Cardiac fibroblast (primary cell): ENCODE data around the gene ANAPC4.
A peak's percentile ranks its signal among the peaks of the same experiment; 100 is the strongest.
"Not testable (repeated sequence)": the region's sequence is repeated elsewhere in the genome, so short reads cannot be mapped to it uniquely, and the experiment has no call there.

Experiments used
- DNase-seq, 2 donors: peaks; one replicate each; pipeline versions ENCODE4 v3.0.0 to v3.0.0-alpha.2; 2010; ENCODE audit warnings: low read depth in 2 of 2
- H3K4me3 ChIP-seq, 2 donors: replicated peaks in 1 of 2; 1 replicate in 1 of 2; 2 replicates in 1 of 2; pipeline ENCODE4 v1.5.1; 2011; ENCODE audit warnings: low read depth in 2 of 2, low read length in 2 of 2, mild to moderate bottlenecking in 2 of 2, moderate library complexity in 1 of 2
- TF ChIP-seq, protein P1 (sequence below): IDR thresholded peaks from one replicate; pipeline ENCODE4 v1.5.1; 2011; ENCODE audit warnings: low read depth, mild to moderate bottlenecking, low read length, inconsistent platforms

The ANAPC4 gene

DNA sequence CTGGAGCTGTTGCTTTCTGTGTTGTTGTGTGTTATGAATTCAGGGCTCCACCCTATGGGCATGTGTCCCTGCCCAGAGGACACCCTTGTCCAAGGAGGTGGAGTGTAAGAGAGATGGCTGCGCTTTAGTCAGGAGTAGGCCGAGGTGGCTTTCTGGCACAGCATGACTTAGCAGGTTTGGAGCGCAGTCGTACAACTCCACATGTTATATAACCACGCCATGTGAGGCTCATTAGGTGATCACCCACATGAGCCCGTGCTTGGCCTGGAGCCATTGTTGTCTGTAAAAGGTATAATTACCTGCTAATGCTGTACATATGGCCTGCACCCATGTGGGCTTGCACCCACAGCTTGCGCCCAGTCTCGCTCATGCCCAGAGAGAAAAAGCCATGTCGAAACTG lies 15.8 kb upstream of the ANAPC4 start:
- TF ChIP-seq, protein P1, sequence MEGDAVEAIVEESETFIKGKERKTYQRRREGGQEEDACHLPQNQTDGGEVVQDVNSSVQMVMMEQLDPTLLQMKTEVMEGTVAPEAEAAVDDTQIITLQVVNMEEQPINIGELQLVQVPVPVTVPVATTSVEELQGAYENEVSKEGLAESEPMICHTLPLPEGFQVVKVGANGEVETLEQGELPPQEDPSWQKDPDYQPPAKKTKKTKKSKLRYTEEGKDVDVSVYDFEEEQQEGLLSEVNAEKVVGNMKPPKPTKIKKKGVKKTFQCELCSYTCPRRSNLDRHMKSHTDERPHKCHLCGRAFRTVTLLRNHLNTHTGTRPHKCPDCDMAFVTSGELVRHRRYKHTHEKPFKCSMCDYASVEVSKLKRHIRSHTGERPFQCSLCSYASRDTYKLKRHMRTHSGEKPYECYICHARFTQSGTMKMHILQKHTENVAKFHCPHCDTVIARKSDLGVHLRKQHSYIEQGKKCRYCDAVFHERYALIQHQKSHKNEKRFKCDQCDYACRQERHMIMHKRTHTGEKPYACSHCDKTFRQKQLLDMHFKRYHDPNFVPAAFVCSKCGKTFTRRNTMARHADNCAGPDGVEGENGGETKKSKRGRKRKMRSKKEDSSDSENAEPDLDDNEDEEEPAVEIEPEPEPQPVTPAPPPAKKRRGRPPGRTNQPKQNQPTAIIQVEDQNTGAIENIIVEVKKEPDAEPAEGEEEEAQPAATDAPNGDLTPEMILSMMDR: no peak
- DNase-seq: no peak
- H3K4me3 ChIP-seq: no peak overlapping the region

DNA sequence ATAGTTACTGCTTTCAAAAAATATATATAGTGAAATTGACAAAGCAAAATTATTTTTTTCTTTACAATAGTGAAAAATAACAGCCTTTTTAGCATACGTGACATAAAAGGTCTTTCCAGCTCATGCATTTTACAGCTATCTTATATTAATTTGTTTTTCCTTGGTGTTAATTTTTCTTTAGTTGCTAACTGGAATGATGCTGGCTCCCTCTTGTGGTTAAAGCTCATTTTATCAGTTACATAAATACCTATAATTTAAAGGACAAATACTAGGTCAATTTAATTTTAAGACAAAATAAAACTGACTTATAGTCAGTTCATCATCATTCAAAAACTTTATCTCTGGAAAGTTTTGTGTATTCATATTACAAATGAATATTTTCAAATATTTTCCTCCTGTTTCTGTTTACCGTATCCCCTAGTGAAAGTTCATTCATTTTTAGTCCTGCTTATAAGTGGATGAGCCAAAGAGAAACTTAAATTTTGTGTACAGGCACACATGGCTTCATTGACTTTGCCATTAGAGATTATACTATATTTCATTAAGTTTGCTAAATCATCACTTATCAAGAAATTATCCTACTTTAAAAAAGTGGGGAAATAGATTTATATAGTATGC lies 9.9 kb upstream of the ANAPC4 start:
- TF ChIP-seq, protein P1: peak; percentile 49
- DNase-seq: peak; percentile 71 to 73
- no peak overlapping the region for H3K4me3 ChIP-seq

DNA sequence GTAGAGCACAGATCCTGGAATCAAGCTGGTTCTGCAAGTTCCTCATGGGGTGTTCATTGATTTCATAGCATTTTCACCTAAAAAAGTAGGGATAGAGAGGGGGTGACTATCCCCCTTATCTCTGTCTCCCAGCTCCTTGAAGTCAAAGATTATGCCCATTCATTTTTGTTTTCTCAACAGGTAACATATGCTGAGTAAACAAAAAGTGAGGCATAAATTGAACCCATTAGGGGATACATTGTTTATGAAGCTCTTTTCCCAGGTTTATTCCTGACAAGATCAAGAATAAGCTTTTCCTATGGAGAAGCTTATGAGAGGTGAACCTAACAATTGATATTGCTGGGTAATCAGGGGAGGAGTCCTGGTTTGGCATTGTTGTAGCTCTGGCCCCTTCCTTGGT lies 9.2 kb upstream of the ANAPC4 start:
- H3K4me3 ChIP-seq: no peak overlapping the region
- DNase-seq: no peak
- TF ChIP-seq, protein P1: no peak

DNA sequence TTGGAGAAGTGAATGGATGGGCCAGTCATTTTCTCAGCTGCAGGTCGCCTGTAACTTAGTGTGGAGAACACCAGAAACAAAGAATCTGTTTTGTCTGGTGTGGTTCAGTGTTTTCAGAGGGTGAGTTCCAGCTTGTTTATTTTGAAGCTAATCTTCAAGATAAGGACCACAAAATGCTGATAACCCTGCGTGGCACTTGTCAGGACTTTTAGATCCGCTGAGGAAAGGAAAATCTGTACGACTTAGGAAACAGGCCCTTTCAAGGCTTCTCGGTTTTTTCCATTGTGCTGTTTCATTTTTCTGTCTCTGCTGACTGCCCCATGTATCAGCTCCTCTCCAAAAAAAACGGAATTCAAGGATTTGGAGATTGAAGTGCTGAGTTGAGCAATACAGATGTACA lies 8.7 kb upstream of the ANAPC4 start:
- peak in 1 of 2 donors; percentile 23 for DNase-seq
- no peak overlapping the region for H3K4me3 ChIP-seq
- TF ChIP-seq, protein P1: no peak

DNA sequence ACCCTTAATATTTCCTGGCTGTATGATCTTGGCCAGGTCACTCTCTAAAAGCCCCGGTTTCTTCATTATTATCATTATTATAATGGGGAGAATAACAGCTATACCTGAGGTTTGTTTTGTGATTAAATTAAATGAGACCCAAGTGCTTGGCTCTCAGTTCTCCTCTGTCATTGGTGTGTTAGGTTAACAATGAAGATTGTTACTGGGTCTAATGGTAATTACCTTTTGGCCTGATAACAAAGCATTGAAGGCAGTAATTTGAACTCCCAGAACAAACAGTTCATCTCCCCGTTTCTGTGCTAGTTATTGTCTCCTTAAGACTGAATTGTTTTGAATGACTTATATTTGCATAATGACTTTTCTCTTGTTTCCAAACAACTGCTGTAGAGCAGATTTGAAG lies 6.8 kb upstream of the ANAPC4 start:
- DNase-seq: no peak

DNA sequence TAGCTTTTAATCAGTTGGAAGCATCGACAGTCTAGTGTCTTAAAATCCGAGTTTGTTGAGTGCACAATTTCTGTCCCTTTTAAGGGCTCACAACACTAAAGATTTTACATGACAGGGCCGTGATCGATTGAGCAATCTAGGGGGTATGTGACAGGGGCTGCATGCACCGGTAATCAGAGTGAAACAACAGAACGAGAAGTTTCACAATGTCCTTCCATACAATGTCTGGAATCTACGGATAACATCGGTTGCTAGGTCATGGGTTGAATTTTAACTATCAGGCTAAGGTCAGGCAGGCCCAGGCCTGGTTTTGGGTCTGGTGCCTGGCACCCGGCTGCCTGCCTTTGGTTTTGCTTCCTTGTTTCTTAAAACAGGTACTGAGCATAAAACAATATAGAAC lies 4.5 kb upstream of the ANAPC4 start:
- not testable (repeated sequence) for H3K4me3 ChIP-seq, DNase-seq

More for the DNA sequence above, 6.8 kb upstream of the ANAPC4 start:
- TF ChIP-seq, protein P1: no peak
- H3K4me3 ChIP-seq: no peak overlapping the region

DNA sequence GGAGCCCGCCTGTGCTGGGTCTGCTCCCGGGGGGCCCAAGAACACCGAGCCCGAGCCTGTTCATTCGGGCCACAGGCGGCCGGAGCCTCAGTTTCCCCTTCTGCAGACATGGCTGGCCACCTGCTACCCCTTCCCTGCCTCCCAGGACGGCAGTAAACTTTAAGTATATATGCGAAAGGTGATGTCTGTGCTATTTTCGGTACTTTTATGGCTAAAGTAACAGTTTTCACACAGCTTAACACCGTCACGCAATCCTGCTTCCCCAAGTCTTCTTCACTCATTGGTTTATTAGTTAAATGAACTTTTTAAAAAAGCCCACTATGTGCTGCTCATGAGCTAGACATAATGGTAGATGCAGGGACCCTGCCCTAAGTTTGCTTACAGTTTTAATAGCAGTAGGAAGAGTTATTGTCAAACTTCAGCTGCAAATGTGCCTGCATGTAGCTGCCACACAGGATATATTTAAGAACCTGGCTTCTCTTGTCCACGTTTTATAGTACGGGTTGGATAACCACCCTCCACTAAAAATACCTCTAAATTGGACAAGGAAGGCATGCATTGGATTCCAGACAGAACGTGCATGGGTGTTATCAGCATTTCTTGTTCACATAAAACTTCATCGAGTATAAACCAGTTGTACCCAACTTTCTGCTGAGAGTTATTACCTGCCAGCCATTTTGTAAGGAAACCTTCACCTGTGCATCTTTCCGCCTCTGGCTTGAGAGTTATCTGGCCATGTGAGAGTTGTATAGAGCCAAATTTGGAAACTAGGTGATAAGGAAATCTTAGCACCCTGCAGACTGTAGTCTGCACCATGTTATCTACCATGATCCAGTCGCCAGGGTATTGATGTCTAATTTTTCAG lies 741 bp downstream of the ANAPC4 start:
- peak overlapping the region; percentile 94 to 97 for H3K4me3 ChIP-seq
- peak in 1 of 2 donors; percentile 14 for DNase-seq
- TF ChIP-seq, protein P1: no peak
